Transverse colon (tissue), 4 donors: Measurements from ENCODE around the gene LRP1B.

ENCODE experiments used
- CTCF ChIP-seq, 5 experiments: fragments of 200-600 bp in 3 of 5; fragments of 450-650 bp in 2 of 5; sonication (generic) in 3 of 5; IDR thresholded peaks; 1 replicate in 2 of 5; 2 replicates in 3 of 5; pipeline ENCODE4 v1.5.1; 2016 to 2017; ENCODE audit warnings: antibody characterized with exemption in 5 of 5, inconsistent platforms in 3 of 5, mild to moderate bottlenecking in 2 of 5, moderate library complexity in 1 of 5
- EP300 ChIP-seq: sonication (generic); formaldehyde crosslinking; IDR thresholded peaks from one replicate; pipeline ENCODE4 v1.6.1; 2017; ENCODE audit warnings: antibody characterized with exemption, low read depth
- POLR2AphosphoS5 ChIP-seq, 3 donors: sonication (generic); formaldehyde crosslinking; IDR thresholded peaks; one replicate each; pipeline ENCODE4 v1.6.1; 2016; ENCODE audit warnings: antibody characterized with exemption in 3 of 3

- TF ChIP-seq CTCF (IDR thresholded peaks at IDR 0.05) (no peak), POLR2AphosphoS5 (IDR thresholded peaks at IDR 0.05) (no peak), EP300 (no peak)
These were observed 707.7 kb downstream of the LRP1B start for GRCh38 chr2:141423124-141423523.
